Measurements from ENCODE around the gene SLC51B.

DNA sequence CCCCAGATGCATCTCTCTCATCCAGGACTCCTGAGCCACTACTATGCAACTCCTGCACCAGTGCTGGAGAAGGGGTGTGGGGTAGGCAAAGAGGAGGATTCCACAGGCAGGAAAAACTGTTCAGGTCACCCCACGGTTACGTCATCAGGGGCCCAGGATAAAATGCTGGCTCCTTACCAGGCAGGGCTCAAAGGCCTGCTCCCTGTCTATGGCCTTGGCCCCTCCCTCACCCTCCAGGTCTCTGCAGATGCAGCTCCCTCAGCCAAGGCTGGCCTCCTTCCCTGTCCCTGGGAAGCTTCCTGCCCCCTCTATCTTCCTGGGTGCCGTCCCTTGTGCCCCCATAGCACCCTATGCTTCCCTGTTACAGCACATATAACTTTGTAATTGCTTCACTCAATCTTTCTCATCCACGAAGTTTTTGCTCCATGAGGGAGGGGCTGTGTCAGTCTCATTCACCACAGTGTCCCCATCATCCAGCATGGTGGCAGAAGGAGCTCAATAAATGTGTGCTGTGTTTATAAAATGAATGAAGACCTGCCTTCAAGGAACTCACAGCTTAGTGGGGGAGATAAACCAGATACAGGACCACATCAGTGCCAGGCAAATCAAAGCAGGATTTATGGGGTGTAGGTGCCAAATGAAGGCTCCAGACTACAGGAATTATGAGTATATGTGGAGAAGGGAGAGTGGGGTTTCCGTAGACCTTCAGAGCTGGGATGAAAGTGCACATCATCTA is 50.0 kb downstream of the SLC51B start:
- no peak for TF ChIP-seq CEBPB (IDR thresholded peaks at IDR 0.05; ENCODE audit: low read depth)
- TF ChIP-seq POLR2A (IDR thresholded peaks at IDR 0.05; ENCODE audit: borderline replicate concordance, extremely low read depth, insufficient read depth, insufficient read length) = no peak
- no peak for TF ChIP-seq EZH2phosphoT487 (IDR thresholded peaks at IDR 0.05; ENCODE audit: borderline replicate concordance)
- TF ChIP-seq, protein P1, sequence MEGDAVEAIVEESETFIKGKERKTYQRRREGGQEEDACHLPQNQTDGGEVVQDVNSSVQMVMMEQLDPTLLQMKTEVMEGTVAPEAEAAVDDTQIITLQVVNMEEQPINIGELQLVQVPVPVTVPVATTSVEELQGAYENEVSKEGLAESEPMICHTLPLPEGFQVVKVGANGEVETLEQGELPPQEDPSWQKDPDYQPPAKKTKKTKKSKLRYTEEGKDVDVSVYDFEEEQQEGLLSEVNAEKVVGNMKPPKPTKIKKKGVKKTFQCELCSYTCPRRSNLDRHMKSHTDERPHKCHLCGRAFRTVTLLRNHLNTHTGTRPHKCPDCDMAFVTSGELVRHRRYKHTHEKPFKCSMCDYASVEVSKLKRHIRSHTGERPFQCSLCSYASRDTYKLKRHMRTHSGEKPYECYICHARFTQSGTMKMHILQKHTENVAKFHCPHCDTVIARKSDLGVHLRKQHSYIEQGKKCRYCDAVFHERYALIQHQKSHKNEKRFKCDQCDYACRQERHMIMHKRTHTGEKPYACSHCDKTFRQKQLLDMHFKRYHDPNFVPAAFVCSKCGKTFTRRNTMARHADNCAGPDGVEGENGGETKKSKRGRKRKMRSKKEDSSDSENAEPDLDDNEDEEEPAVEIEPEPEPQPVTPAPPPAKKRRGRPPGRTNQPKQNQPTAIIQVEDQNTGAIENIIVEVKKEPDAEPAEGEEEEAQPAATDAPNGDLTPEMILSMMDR (IDR thresholded peaks at IDR 0.05 in 2 of 3, conservative IDR thresholded peaks at IDR 0.05 in 1 of 3; ENCODE audit: borderline replicate concordance in 1 of 3, insufficient read depth in 1 of 3, low read depth in 2 of 3, low read length in 2 of 3) = no peak
- TF ChIP-seq, protein P2, sequence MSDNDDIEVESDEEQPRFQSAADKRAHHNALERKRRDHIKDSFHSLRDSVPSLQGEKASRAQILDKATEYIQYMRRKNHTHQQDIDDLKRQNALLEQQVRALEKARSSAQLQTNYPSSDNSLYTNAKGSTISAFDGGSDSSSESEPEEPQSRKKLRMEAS (IDR thresholded peaks at IDR 0.05) = no peak
- TF ChIP-seq, protein P3, sequence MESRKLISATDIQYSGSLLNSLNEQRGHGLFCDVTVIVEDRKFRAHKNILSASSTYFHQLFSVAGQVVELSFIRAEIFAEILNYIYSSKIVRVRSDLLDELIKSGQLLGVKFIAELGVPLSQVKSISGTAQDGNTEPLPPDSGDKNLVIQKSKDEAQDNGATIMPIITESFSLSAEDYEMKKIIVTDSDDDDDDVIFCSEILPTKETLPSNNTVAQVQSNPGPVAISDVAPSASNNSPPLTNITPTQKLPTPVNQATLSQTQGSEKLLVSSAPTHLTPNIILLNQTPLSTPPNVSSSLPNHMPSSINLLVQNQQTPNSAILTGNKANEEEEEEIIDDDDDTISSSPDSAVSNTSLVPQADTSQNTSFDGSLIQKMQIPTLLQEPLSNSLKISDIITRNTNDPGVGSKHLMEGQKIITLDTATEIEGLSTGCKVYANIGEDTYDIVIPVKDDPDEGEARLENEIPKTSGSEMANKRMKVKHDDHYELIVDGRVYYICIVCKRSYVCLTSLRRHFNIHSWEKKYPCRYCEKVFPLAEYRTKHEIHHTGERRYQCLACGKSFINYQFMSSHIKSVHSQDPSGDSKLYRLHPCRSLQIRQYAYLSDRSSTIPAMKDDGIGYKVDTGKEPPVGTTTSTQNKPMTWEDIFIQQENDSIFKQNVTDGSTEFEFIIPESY (IDR thresholded peaks at IDR 0.05; ENCODE audit: extremely low read depth, insufficient replicate concordance, low read length) = no peak
- no peak for TF ChIP-seq RAD21 (IDR thresholded peaks at IDR 0.05; ENCODE audit: low read depth)

Measured in HCT116 (cell line).